Caco-2 (cell line): ENCODE measurements around the gene FLCN. TPM values are rescaled to one million over a fixed set of nuclear protein-coding genes. Genes with fewer than 3 reads are reported as not detected.
A peak's percentile ranks its signal among the peaks of the same experiment; 100 is the strongest.

Source experiments
- BruUV-seq: library from RNA; stranded (reverse); fragments of 400-500 nt; replicated peaks from 2 replicates; lab custom pipeline; 2021; lab: Mats Ljungman, UMichigan
- CTCF ChIA-PET: fragments of 300-600 bp; sonication (Branson Sonifier 250); formaldehyde crosslinking; loops from one replicate; lab custom pipeline; 2022; ENCODE audit warnings: antibody characterized with exemption; lab: Charles Lee
- POLR2A ChIA-PET: fragments of 300-600 bp; sonication (Branson Sonifier 250); formaldehyde crosslinking; loops from one replicate; lab custom pipeline; 2022; ENCODE audit warnings: antibody characterized with exemption; lab: Charles Lee
- DNase-seq, 2 experiments: peaks; one replicate each; pipeline versions ENCODE4 v3.0.0 to v3.0.0-alpha.2; 2020 to 2022
- H3K27me3 ChIP-seq: replicated peaks from 2 replicates; pipeline ENCODE4 v1.6.0; 2011; ENCODE audit warnings: low read length; ENCODE audit not compliant: control insufficient read depth, insufficient read depth
- H3K36me3 ChIP-seq: 2 replicates; pipeline ENCODE4 v1.5.1; 2011; ENCODE audit warnings: low read length; ENCODE audit not compliant: control insufficient read depth, insufficient read depth
- H3K4me1 ChIP-seq: fragments of 250-450 bp; sonication (Bioruptor Pico); 2 replicates; pipeline ENCODE4 v1.5.1; 2020; ENCODE audit warnings: mild to moderate bottlenecking
- H3K4me3 ChIP-seq: 2 replicates; pipeline ENCODE4 v1.5.1; 2011; ENCODE audit warnings: low read depth, mild to moderate bottlenecking, control low read depth, low read length
- H3K9me3 ChIP-seq: fragments of 250-450 bp; sonication (Bioruptor Pico); 2 replicates; pipeline ENCODE4 v1.5.1; 2020; ENCODE audit warnings: mild to moderate bottlenecking, moderate library complexity
- H3K27ac Mint-ChIP-seq: one replicate; pipeline ENCODE4 v1.8.0; 2022; ENCODE audit warnings: mixed read lengths; ENCODE audit not compliant: unreplicated experiment
- H3K27me3 Mint-ChIP-seq: one replicate; pipeline ENCODE4 v1.8.0; 2022; ENCODE audit warnings: mixed read lengths; ENCODE audit not compliant: insufficient read depth, unreplicated experiment
- H3K36me3 Mint-ChIP-seq: one replicate; pipeline ENCODE4 v1.8.0; 2022; ENCODE audit warnings: mild to moderate bottlenecking, mixed read lengths; ENCODE audit not compliant: insufficient read depth, unreplicated experiment
- H3K4me1 Mint-ChIP-seq: one replicate; pipeline ENCODE4 v1.8.0; 2022; ENCODE audit warnings: low read depth, mixed read lengths; ENCODE audit not compliant: unreplicated experiment
- H3K4me3 Mint-ChIP-seq: one replicate; pipeline ENCODE4 v1.8.0; 2022; ENCODE audit warnings: mild to moderate bottlenecking, moderate library complexity, mixed read lengths; ENCODE audit not compliant: unreplicated experiment
- H3K9me3 Mint-ChIP-seq: one replicate; pipeline ENCODE4 v1.8.0; 2022; ENCODE audit warnings: mixed read lengths; ENCODE audit not compliant: unreplicated experiment
- CTCF ChIP-seq, 2 experiments: fragments of 200-600 bp in 1 of 2; IDR thresholded peaks; 1 replicate in 1 of 2; 2 replicates in 1 of 2; pipeline versions ENCODE4 v1.5.1 to v1.8.0; 2011 to 2022; ENCODE audit warnings: antibody characterized with exemption in 1 of 2, control low read depth in 1 of 2, inconsistent platforms in 1 of 2, low read depth in 1 of 2, low read length in 1 of 2, mild to moderate bottlenecking in 1 of 2, moderate library complexity in 1 of 2; ENCODE audit not compliant: insufficient read depth in 1 of 2, severe bottlenecking in 1 of 2, unreplicated experiment in 1 of 2
- intact Hi-C: fragments of 100-400 bp; cut with micrococcal nuclease; formaldehyde crosslinking; loops from one replicate; pipeline ENCODE4 v1.10.0; 2022; ENCODE audit not compliant: unreplicated experiment
- total RNA-seq: library from RNA; stranded (reverse); gene quantifications from 2 replicates; pipeline ENCODE4 v1.2.3, GENCODE V29; 2022

The FLCN gene
- total RNA-seq, 1 experiment from 2014 or later = 69.0 TPM

- no TSS peak for BruUV-seq
- no peaks in the 10 kb centered on the region for H3K27me3 ChIP-seq
- TF ChIP-seq CTCF (IDR thresholded peaks at IDR 0.05; ENCODE audit: insufficient read depth in 1 of 2, low read depth in 1 of 2, low read length in 1 of 2, severe bottlenecking in 1 of 2, unreplicated experiment in 1 of 2) = no peak
- H3K27ac Mint-ChIP-seq = peak within 1 kb of the TSS; percentile 83
- peaks cover 5% of the 10 kb centered on the region for H3K4me1 Mint-ChIP-seq
- H3K4me3 Mint-ChIP-seq = peak within 1 kb of the TSS; percentile 81
- H3K36me3 Mint-ChIP-seq = peaks cover 17% of the 10 kb centered on the region
- no peaks in the 10 kb centered on the region for H3K9me3 Mint-ChIP-seq
- DNase-seq = peak; percentile 96
- H3K27me3 Mint-ChIP-seq = no peaks in the 10 kb centered on the region
- ChIA-PET POLR2A (no interaction called here), CTCF (no interaction called here)
- H3K36me3 ChIP-seq = peaks cover 4% of the 10 kb centered on the region
- H3K4me1 ChIP-seq = peaks cover 7% of the 10 kb centered on the region; the same call in 1 of the 2 replicates
- peak within 1 kb of the TSS; percentile 79 for H3K4me3 ChIP-seq
- intact Hi-C loops = loop anchor here (1.0 to 5.0 kb wide), 3 partner anchors 31 to 204 kb away; partner anchors contain the start of gene FLCN
- H3K9me3 ChIP-seq = no peaks in the 10 kb centered on the region
Measured at GRCh38 chr17:17206124-17206912, 30.6 kb downstream of the FLCN start, which contains the start of gene PLD6. TSS of gene PLD6 (minus strand) at chr17:17206333. CDS start at chr17:17206286, 47 bp downstream.

GRCh38 chr17:17205368-17206123, 31.4 kb downstream of the FLCN start:
- Mint-ChIP-seq H3K4me1 (peaks cover 5% of the 10 kb centered on the region), H3K9me3 (no peaks in the 10 kb centered on the region), H3K4me3 (peak overlapping the region; percentile 81), H3K36me3 (peaks cover 19% of the 10 kb centered on the region), H3K27ac (peak overlapping the region; percentile 83), H3K27me3 (no peaks in the 10 kb centered on the region)
- Histone ChIP-seq H3K9me3 (no peaks in the 10 kb centered on the region), H3K4me1 (peaks cover 7% of the 10 kb centered on the region; the same call in 1 of the 2 replicates), H3K36me3 (peaks cover 4% of the 10 kb centered on the region), H3K4me3 (peak overlapping the region; percentile 79), H3K27me3 (no peaks in the 10 kb centered on the region)
- BruUV-seq = TSS peak; percentile 31
- DNase-seq = peak; percentile 80 to 81
- no peak for TF ChIP-seq CTCF (IDR thresholded peaks at IDR 0.05; ENCODE audit: insufficient read depth in 1 of 2, low read depth in 1 of 2, low read length in 1 of 2, severe bottlenecking in 1 of 2, unreplicated experiment in 1 of 2)
- CTCF ChIA-PET = no interaction called here
- POLR2A ChIA-PET = no interaction called here
- intact Hi-C loops = loop anchor here (1.0 to 5.0 kb wide), 3 partner anchors 32 to 203 kb away; partner anchors contain the start of gene FLCN

GRCh38 chr17:17204635-17205231, 32.2 kb downstream of the FLCN start:
- peaks cover 19% of the 10 kb centered on the region for H3K36me3 Mint-ChIP-seq
- intact Hi-C loops = loop anchor here (5.0 kb wide), 1 partner anchor 202 kb away; no protein-coding TSS in a partner anchor
- CTCF ChIA-PET = no interaction called here
- H3K27me3 Mint-ChIP-seq = no peaks in the 10 kb centered on the region
- peak overlapping the region; percentile 81 for H3K4me3 Mint-ChIP-seq
- POLR2A ChIA-PET = no interaction called here
- Histone ChIP-seq H3K4me1 (peaks cover 7% of the 10 kb centered on the region; the same call in 1 of the 2 replicates), H3K9me3 (no peaks in the 10 kb centered on the region), H3K36me3 (peaks cover 4% of the 10 kb centered on the region), H3K27me3 (no peaks in the 10 kb centered on the region), H3K4me3 (peak overlapping the region; percentile 79)
- no TSS peak for BruUV-seq
- peaks cover 5% of the 10 kb centered on the region for H3K4me1 Mint-ChIP-seq
- no peaks in the 10 kb centered on the region for H3K9me3 Mint-ChIP-seq
- DNase-seq = no peak
- TF ChIP-seq CTCF (IDR thresholded peaks at IDR 0.05; ENCODE audit: insufficient read depth in 1 of 2, low read depth in 1 of 2, low read length in 1 of 2, severe bottlenecking in 1 of 2, unreplicated experiment in 1 of 2) = no peak
- peak overlapping the region; percentile 83 for H3K27ac Mint-ChIP-seq
